ENCODE measurements around the gene CELF5.
"Not testable (repeated sequence)": the region's sequence is repeated elsewhere in the genome, so short reads cannot be mapped to it uniquely, and the experiment has no call there.

The CELF5 gene

DNA sequence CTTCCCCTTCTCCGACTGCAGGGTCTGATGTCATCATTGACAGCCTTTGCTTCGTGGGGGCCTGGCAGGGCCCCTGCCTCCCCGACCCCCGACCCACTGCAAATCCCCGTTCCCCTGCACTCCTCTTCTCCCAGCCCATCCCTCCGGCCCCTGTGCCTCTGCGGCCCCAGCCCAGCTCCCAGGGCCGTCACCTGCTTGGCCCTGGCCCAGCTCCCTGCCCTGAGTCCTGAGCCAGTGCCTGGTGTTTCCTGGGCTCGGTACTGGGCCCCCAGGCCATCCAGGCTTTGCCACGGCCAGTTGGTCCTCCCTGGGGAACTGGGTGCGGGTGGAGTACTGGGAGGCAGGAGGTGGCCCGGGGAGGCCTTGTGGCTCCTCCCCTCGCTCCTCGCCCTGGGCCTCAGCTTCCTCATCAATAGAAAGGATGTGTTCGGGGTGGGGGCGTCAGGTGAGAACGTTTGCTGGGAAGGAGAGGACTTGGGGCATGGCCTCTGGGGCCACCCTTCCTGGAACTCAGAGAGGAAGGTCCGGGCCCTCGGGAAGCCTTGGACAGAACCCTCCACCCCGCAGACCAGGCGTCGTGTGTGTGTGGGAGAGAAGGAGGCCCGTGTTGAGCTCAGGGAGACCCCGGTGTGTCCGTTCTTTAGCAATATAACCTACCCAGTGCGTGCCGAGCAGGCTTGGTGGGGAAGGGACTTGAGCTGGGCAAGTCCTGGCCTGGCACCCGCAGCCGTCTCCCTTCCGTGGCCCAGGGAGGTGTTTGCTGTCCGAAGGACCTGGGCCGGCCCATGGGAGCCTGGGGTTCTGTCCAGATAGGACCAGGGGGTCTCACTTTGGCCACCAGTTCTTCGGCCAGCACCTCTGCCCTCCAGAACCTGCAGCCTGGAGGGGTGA is 15.9 kb upstream of the CELF5 start:
- no peak for DNase-seq

DNA sequence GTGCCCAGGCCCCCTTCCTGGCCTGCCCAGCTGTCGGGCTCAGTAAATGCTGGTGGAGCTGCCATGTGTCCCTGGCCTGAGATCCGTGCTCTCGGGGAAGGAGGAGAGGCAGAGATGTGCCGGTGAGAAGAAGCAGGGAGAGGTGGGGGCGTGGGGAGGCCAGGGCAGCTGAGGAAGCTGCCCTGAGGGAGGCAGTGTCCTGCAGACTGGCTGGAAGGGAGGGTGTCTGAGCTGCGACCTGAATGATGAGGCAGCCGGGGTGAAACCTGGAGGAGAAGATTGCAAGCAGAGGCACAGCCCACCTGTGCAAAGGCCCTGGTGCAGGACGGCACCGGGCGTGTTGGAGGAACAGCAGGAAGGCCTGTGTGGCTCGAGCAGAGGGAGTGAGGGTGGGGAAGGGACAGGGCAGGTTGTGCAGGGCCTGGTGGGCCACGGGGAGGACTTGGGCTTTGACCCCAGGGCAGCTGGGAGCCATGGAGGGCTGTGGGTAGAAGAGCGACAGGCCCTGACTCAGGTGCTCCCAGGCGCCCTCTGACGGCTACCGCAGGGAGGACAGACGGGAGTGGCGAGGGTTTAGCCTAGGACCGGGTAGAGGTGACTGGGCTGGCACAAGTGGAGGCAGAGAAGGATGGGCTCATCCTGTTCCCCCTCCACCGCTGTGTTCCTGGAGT is 14.0 kb upstream of the CELF5 start:
- peak; percentile 61 for DNase-seq

DNA sequence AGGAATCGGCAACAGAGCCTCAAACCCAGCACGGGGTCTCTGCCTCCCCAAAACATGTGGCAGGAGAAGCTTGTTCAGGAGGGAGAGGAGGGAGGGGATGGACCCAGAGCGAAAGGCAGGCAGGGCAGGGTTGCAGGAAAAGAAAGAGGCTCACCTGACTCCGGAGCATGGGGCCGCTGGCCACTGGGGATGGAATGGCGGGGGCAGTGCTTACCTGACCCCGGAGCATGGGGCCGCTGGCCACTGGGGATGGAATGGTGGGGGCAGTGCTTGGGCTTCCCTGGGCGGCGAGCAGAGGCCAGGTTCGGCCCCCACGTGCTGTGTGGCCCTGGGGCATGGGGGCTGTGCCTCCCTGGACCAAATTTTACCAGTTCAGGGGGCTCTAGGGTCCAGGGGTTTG is 13.3 kb upstream of the CELF5 start:
- no peak for DNase-seq

DNA sequence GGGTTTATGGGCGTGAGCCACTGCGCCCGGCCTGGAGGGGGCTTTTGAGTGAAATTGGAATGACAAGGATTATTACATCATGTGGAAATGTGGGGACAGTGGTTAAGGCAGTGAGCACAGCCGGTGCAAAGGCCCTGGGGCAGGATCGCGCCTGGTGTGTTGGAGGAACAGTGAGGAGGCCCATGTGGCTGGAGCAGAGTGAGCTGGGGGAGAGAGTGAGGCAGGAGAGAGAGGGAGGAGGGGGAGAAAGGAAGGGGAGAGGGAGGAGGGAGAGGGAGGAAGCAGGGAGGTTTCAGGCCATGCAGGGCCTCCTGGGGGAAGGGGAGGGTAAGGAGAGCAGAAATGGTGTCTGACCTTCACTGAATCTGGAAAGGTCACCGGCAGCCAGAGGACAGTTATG is 11.3 kb upstream of the CELF5 start:
- no peak for DNase-seq

DNA sequence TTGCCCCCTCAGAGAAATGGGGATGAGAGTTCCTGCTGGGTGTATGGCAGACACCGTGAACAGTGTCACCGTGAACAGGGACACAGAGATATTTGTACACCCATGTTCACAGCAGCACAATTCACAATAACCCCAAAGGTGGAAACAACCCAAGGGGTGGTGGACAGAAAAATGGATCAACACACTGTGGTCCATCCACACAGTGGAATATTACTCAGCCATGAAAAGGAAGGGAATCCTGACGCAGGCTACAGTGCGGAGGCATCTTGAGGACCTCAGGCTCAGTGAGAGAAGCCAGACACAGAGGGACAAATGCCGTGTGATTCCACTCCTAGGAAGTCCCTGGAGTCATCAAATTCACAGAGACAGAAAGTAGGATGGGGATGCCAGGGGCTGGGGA is 7.6 kb upstream of the CELF5 start:
- no peak for DNase-seq

DNA sequence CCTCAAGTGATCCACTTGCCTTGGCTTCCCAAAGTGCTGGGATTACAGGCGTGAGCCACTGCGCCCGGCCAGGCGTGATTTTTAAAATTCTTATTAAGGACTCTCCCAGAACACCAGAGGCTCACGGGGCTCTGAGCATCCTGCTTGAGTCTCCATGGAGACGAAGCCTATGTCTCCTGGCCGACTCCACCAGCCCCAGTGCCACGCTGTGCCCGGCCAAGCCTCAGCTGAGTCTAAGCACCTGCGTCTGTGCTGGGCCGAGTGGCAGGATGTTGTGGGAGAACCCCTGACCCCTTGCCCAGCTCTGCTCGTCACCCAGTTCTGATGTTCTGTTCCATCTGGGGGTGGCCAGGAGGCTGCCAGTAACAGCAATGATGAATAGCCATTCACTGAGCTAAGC is 3.9 kb upstream of the CELF5 start:
- no peak for DNase-seq

DNA sequence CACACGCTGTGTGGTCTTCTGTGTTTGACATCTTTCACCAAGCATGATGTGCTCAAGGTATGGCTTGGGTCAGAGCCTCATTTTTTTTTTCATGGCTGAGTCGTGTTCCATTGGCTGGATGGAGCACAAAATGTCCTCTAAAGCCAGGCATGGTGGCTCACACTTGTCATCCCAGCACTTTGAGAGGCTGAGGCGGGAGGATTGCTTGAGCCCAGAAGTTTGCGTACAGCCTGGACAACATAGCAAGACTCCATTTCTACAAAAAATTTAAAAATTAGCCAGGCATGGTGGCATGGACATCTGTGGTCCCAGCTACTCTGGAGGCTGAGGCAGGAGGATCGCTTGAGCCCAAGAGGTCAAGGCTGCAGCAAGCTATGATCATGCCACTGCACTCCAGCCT is 2.9 kb upstream of the CELF5 start:
- DNase-seq, result not testable (repeated sequence)

DNA sequence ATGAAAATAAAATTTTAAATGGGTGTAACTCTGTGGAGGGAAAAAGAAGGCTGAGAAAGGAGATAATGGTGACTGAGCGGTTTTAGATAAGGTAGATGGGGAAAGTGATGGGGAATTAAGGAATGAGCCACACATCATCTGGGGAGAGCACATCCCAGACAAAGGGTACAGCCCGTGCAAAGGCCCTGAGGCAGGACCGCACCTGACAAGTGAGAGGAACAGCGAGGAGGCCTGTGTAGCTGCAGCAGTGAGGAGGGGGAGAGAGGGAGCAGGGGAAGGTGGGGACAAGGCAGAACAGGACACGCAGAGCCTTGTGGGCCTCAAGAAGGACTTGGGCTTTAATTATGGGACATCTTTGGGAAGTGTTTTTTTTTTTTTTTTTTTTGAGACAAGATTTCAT is 1.8 kb upstream of the CELF5 start:
- DNase-seq, result no peak

DNA sequence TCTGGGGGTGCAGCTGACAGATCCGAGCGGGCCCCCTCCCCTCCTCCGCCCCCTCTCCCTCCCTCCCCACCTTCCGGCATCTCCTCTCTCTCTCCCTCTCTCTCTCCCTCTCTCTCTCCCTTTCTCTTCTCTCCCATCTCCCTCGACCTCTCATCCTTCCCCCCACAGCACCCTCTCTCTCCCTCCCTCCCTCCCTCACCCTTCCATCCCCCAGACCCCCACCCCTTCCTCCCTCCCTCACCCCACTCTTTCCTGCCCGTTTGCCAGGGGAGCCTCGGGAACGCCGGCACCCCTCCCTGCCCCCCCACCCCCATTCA is 666 bp downstream of the CELF5 start:
- DNase-seq, result no peak

DNA sequence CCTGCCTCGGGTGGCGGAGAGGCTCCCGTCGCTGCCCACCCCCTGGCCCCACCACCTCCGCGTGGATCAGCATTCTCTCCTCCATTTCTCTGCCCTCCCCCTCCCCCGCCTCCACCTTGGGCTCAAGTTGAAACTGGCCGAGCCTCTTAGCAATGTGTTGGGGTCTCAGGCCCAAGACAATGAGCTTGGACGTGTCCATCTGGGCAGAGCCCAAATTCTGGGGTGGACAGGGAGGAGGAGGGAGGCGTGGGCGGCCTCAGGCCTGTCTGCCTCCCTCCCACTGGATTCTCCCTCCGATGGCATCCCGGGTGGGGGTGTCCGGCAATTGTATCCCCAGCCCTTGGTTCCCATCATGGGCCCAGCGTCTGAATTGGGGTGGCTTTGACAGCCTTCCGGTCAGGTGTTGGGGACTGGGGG is 1.2 kb downstream of the CELF5 start:
- no peak for DNase-seq

DNA sequence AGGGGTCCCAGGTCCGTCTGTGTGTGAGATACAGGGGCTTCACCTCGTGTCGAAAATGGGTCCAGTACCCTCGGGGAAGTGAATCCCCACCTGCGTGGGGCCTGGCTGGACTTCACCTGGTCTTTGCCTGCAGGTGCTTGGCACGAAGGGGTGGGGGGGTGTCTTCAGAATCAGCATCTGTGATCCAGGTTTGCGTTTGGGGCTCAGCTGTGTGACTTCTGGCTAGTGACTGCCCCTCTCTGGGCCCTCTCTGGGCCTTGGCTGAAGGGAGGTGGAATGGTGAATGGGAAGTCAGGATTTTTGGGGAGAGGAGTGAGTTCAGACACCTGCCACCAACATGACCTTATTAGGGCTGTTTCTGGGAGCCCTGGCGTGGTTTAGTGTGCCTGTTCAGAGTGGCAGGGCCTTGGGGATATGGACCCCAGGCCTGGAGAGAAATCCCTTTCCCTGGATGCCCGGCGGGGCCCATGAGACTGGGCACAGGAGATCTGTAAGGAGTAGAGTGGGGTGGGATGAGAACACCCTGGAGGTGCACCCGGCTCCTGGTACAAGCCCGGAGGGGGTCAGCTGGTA is 2.7 kb downstream of the CELF5 start:
- no peak for DNase-seq

DNA sequence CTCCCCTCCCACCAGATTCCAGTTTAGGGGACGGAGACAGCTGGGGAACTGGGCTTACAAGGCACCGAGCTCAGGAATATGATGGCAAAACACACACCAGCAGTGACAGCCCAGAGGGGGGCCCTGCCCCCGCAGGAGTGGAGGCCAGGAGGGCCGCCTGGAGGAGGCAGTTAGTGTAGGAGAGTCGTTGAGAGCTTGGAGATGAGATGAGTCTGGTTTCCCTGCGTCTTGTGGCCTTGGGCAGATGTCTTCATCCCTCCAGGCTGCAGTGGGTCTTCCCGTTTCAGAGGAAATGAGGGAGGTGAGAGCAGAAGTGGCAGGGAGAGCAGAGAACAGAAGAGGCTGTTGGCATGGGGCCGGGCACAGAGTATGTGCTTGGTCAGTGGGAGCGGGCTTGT is 4.9 kb downstream of the CELF5 start:
- DNase-seq, result no peak

DNA sequence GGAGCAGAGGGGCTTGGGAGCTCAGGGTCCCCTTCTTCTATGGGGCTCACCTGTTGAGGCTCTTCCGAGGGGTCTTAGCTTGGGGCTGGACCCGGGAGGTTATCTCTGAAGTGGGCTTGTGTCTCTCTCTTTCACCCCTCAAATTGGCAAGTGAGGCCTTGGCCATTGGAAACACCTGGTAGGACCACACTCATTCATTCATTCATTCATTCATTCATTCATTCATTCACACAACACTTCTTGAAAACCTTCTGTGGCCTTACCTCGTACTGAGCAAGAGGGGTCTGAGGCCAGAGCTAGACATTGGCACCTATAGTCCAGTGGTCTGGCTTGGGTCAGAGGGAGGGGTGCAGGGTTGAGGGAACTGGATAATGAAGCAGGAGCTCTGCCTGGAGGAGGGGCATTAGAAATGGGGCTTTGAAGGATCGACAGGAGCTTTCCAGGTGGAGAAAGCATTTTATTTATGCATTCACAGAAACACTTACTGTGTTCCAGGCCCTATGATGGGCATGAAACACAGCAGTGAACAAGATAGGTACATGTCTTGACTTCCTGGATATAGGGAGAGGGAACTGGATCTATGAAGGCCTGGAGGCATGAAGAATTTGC is 5.5 kb downstream of the CELF5 start:
- DNase-seq, result no peak

DNA sequence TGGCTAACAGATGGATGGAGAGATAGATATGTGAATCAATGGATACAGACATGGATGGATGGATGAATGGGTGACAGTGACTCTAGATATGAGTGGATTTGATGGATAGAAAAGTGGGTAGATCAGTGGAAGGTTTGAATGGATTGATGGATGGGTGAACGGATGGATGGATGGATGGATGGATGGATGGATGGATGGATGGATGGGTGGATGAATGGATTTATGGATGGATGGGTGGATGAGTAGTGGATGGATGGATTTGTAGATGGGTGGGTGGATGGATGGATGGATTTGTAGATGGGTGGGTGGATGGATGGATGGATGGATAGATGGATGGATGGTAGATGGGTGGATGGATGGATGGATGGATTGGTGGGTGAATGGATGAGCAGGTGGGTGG is 6.8 kb downstream of the CELF5 start:
- no peak for DNase-seq

DNA sequence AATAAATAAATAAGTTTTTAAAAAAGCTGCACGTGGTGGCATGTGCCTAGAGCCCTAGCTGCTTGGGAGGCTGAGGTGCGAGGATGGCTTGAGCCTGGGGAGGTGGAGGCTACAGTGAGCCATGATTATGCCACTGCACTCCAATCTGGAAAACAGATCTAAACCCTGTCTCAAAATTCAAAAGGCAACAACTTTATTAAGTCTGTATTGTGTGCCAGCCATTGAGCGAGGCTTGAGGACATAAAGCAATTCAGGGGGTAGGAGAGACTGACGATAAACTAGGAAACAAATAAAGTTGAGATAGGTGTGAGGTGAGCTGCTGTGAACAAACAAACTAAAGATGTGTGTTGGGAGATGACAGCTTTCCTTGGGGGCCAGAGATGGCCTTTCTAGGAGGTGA is 8.7 kb downstream of the CELF5 start:
- no peak for DNase-seq

DNA sequence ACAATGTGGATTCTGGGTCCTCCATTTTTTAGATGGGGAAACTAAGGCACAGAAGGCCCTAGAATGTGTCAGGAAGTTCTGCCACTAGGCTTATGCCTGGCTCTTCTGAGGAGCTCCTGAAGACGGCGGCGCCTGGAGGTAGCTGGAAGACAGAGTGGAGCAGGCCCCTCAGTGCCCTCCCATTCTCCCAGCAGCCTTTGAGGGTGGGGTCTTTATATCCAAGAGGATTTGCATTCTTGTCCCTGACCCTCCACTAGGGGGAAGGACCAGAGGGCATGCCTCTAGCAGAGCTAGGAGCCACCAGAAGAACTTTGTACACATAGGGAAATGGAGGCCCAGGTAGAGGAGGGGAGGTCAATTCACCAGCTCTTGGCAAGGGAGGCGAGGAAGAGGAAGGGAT is 9.4 kb downstream of the CELF5 start:
- DNase-seq, result no peak

DNA sequence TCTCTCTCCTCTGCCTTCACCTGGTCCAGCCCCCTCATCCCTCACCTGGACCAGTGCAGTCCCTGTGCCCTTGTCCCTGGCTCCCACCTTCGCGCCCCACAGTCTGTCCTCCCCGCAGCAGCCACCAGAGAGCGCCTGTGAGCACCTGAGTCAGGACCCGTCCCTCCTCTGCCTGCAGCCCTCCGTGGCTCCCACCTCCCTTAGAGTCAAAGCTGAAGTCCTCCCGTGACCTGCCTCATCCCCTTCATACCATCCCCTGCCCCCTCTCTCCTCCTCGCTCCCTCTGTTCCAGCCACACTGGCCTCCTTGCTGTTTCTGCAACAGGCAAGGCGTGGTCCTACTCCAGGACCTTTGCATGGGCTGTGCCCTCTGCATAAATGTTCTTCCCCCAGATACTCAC is 10.3 kb downstream of the CELF5 start:
- no peak for DNase-seq

DNA sequence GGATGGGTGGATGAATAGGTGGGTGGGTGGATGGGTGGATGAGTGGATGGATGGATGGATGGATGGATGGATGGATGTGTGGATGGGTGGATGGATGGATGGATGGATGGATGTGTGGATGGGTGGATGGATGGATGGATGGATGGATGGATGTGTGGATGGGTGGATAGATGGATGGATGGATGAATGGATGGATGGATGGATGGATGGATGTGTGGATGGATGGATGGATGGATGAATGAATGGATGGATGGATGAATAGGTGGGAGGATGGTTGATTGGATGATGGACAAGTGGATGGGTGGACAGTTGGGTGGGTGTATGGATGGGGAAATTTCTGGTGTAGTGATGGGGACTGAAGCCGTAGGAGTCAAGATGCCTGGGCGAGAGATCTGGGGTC is 11.1 kb downstream of the CELF5 start:
- DNase-seq, result not testable (repeated sequence)

DNA sequence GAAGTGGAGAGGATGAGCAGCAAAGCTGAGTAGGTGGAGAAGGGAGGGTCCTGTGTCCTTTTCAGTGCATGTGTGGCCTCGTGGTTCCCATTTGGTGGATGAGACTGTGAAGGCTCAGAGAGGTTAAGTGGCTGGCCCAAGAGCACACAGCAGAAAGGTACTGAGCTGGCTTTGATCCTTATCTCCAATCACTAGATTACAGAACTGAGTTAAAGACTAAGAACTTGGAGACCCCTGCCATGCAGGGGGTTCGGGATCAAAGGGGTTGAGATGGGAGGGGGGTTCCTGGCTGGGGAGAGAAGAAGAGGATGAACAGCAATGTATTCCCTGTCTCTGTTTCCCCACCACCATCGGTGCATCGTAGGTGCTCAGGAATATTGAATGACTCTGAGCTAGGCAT is 11.8 kb downstream of the CELF5 start:
- no peak for DNase-seq

DNA sequence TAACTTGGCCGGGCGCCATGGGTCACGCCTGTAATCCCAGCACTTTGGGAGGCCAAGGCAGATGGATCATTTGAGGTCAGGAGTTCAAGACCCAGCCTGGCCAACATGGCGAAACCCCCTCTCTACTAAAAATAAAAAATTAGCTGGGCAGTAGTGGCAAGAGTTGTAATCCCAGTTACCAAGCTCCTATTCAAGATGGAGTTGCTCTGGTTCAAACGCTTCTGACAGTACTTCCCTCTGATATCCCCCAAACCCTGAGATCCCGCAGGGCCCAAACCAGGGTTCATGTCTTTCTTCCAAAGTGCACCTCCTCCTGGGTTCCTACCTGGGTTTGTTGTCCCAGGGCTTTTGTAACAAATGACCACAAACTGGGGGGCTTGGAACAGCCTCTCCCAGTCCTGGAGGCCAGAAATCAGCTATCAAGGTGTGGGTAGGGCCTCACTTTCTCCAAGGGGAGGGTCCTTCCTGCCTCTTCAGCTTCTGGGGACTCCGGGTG is 13.7 kb downstream of the CELF5 start:
- DNase-seq, result no peak

DNA sequence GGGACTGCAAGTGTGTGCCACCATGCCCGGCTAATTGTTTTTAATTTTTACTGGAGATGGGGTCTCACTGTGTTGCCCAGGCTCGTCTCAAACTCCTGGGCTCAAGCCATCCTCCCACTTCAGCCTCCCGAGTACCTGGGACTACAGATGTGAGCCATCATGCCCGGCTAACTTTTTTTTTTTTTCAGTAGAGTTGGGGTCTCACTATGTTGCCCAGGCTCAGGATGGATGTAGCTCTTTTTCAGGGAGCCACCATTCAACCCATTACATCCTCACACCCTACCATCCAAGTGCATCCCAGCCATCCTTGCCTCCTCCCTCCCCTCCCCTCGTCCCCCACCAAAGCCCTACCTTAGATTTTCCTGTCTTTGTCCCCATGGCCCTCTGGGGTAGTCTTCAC is 14.9 kb downstream of the CELF5 start:
- no peak for DNase-seq

DNA sequence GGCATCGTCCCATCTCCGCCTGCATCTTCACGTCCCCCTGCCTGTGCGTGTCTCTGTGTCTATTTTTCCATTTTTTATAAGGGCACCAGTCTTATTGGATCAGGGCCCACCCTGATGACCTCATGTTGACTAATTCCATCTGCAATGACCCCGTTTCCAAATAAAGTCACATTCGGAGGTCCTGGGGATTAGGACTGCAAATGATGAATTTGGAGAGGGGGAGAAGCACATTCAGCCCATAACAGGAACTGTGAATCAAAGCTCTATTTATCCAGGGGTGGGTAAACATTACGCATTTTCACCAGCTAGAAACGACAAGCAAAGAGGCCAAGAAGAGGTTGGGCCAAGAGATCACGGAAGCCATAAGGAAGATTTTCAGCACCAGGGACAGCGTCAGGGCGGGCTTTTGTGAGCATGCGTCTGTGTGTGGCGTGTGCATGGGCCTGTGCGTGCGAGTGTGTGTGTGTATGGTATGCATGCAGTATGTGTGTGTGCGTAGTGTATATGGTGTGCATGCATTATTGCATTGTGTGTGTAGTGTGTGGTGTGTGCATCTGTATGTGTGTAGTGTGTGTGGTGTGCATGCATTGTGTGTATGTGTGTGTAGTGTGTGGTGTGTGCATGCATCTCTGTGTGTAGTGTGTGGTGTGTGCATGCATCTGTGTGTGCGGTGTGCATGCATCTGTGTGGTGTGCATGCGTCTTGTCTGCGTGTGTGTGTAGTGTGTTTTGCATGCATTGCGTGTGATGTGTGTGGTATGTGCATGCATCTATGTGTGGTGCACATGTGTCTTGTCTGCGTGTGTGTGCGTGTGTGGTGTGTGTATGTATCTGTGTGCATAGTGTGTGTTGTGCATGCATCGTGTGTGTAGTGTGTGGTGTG is 19.6 kb downstream of the CELF5 start:
- peak; percentile 38 for DNase-seq

DNA sequence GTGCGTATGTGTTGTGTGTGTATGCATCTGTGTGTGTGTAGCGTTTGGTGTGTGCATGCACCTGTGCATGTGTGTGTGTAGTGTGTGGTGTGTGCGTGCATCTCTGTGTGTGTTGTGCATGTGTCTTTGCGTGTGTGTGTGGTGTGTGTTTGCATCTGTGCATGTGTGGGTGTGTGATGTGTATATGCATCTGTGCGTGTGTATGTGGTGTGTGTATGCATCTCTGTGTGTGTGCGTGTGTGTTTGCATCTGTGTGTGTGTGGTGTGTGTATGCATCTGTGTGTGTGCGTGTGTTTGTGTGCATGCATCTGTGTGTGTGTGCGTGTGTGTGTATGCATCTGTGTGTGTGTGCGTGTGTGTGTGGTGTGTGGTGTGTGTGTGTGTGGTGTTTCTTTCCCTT is 20.6 kb downstream of the CELF5 start:
- DNase-seq, result no peak

All from CD4-positive, alpha-beta T cell treated with Interleukin-10 for 1 hour (primary cell).